ENCODE data around the gene KRT7.
A peak's percentile ranks its signal among the peaks of the same experiment; 100 is the strongest.
"Not testable (repeated sequence)": the region's sequence is repeated elsewhere in the genome, so short reads cannot be mapped to it uniquely, and the experiment has no call there.

KRT7 gene

GRCh38 chr12:52245962-52246569 lies 13.0 kb downstream of the KRT7 start:
- no peak overlapping the region for H3K9ac ChIP-seq (ENCODE audit: low read depth, low read length)
- peaks cover 2% of the 10 kb centered on the region for H3K36me3 ChIP-seq (ENCODE audit: control insufficient read depth, insufficient read depth, low read length)

GRCh38 chr12:52246720-52247621 lies 13.9 kb downstream of the KRT7 start:
- Histone ChIP-seq H3K9me3 (ENCODE audit: control insufficient read depth, insufficient read depth, low read length) (no peaks in the 10 kb centered on the region), H3K9ac (ENCODE audit: low read depth, low read length) (no peak overlapping the region), H3K4me3 (ENCODE audit: low read depth, low read length) (no peak overlapping the region), H3K4me1 (ENCODE audit: control insufficient read depth, insufficient read depth, low read length) (peaks cover 2% of the 10 kb centered on the region), H3K27me3 (ENCODE audit: control insufficient read depth, insufficient read depth, low read length) (peaks cover 24% of the 10 kb centered on the region), H3K36me3 (ENCODE audit: control insufficient read depth, insufficient read depth, low read length) (peaks cover 2% of the 10 kb centered on the region)

More at GRCh38 chr12:52245962-52246569, 13.0 kb downstream of the KRT7 start:
- no peaks in the 10 kb centered on the region for H3K9me3 ChIP-seq (ENCODE audit: control insufficient read depth, insufficient read depth, low read length)
- peaks cover 20% of the 10 kb centered on the region for H3K27me3 ChIP-seq (ENCODE audit: control insufficient read depth, insufficient read depth, low read length)
- peaks cover 2% of the 10 kb centered on the region for H3K4me1 ChIP-seq (ENCODE audit: control insufficient read depth, insufficient read depth, low read length)
- H3K4me3 ChIP-seq (ENCODE audit: low read depth, low read length) = no peak overlapping the region

GRCh38 chr12:52247622-52248540 lies 14.8 kb downstream of the KRT7 start:
- H3K27me3 ChIP-seq (ENCODE audit: control insufficient read depth, insufficient read depth, low read length) = peaks cover 26% of the 10 kb centered on the region
- no peak overlapping the region for H3K4me3 ChIP-seq (ENCODE audit: low read depth, low read length)
- H3K36me3 ChIP-seq (ENCODE audit: control insufficient read depth, insufficient read depth, low read length) = peaks cover 2% of the 10 kb centered on the region
- no peaks in the 10 kb centered on the region for H3K9me3 ChIP-seq (ENCODE audit: control insufficient read depth, insufficient read depth, low read length)
- no peak overlapping the region for H3K9ac ChIP-seq (ENCODE audit: low read depth, low read length)
- peaks cover 2% of the 10 kb centered on the region for H3K4me1 ChIP-seq (ENCODE audit: control insufficient read depth, insufficient read depth, low read length)

GRCh38 chr12:52248541-52249461 lies 15.8 kb downstream of the KRT7 start:
- H3K36me3 ChIP-seq (ENCODE audit: control insufficient read depth, insufficient read depth, low read length) = peaks cover 2% of the 10 kb centered on the region
- no peak overlapping the region for H3K9ac ChIP-seq (ENCODE audit: low read depth, low read length)
- peaks cover 2% of the 10 kb centered on the region for H3K4me1 ChIP-seq (ENCODE audit: control insufficient read depth, insufficient read depth, low read length)
- peaks cover 27% of the 10 kb centered on the region for H3K27me3 ChIP-seq (ENCODE audit: control insufficient read depth, insufficient read depth, low read length)
- no peak overlapping the region for H3K4me3 ChIP-seq (ENCODE audit: low read depth, low read length)
- no peaks in the 10 kb centered on the region for H3K9me3 ChIP-seq (ENCODE audit: control insufficient read depth, insufficient read depth, low read length)

- H3K9ac ChIP-seq (ENCODE audit: low read depth, low read length) = no peak overlapping the region
- H3K27me3 ChIP-seq (ENCODE audit: control insufficient read depth, insufficient read depth, low read length) = peaks cover 33% of the 10 kb centered on the region
- H3K4me3 ChIP-seq (ENCODE audit: low read depth, low read length) = peak overlapping the region; percentile 27
- H3K9me3 ChIP-seq (ENCODE audit: control insufficient read depth, insufficient read depth, low read length) = no peaks in the 10 kb centered on the region
- H3K36me3 ChIP-seq (ENCODE audit: control insufficient read depth, insufficient read depth, low read length) = peaks cover 2% of the 10 kb centered on the region
- peaks cover 2% of the 10 kb centered on the region for H3K4me1 ChIP-seq (ENCODE audit: control insufficient read depth, insufficient read depth, low read length)
These were observed 16.5 kb downstream of the KRT7 start for GRCh38 chr12:52249511-52250047.

GRCh38 chr12:52250048-52250990 lies 17.3 kb downstream of the KRT7 start:
- peaks cover 2% of the 10 kb centered on the region for H3K36me3 ChIP-seq (ENCODE audit: control insufficient read depth, insufficient read depth, low read length)
- H3K4me3 ChIP-seq (ENCODE audit: low read depth, low read length) = peak overlapping the region; percentile 27
- no peaks in the 10 kb centered on the region for H3K9me3 ChIP-seq (ENCODE audit: control insufficient read depth, insufficient read depth, low read length)
- peaks cover 2% of the 10 kb centered on the region for H3K4me1 ChIP-seq (ENCODE audit: control insufficient read depth, insufficient read depth, low read length)
- peaks cover 40% of the 10 kb centered on the region for H3K27me3 ChIP-seq (ENCODE audit: control insufficient read depth, insufficient read depth, low read length)
- H3K9ac ChIP-seq (ENCODE audit: low read depth, low read length) = no peak overlapping the region

- Histone ChIP-seq H3K9ac (ENCODE audit: low read depth, low read length) (no peak overlapping the region), H3K9me3 (ENCODE audit: control insufficient read depth, insufficient read depth, low read length) (no peaks in the 10 kb centered on the region), H3K27me3 (ENCODE audit: control insufficient read depth, insufficient read depth, low read length) (peaks cover 51% of the 10 kb centered on the region), H3K36me3 (ENCODE audit: control insufficient read depth, insufficient read depth, low read length) (peaks cover 2% of the 10 kb centered on the region), H3K4me3 (ENCODE audit: low read depth, low read length) (no peak overlapping the region), H3K4me1 (ENCODE audit: control insufficient read depth, insufficient read depth, low read length) (peaks cover 2% of the 10 kb centered on the region)
These were observed 18.5 kb downstream of the KRT7 start for GRCh38 chr12:52251367-52252051.

DNA sequence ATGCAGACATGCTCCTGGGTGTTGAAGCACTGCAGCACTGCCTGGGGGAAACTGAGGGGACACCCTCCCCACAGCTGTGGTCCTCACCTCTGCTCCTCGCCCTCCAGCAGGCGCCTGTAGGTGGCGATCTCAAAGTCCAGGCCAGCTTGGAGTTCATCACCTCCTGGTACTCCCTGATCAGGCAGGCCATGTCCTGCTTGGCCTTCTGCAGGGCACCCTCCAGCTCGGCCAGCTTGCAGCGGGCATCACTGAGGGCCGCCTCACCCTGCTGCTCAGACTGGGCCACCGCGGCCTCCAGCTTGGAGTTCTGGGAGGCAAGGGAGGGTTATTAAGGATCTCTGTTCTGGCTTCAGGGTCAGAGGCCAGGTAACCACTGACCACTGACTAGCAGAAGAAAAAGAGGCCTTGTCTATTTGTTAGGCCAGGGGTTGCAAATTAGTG lies 19.2 kb downstream of the KRT7 start:
- H3K4me3 ChIP-seq (ENCODE audit: low read depth, low read length); H3K9ac ChIP-seq (ENCODE audit: low read depth, low read length); H3K36me3 ChIP-seq (ENCODE audit: control insufficient read depth, insufficient read depth, low read length); H3K4me1 ChIP-seq (ENCODE audit: control insufficient read depth, insufficient read depth, low read length); H3K9me3 ChIP-seq (ENCODE audit: control insufficient read depth, insufficient read depth, low read length): not testable (repeated sequence)
- peaks cover 58% of the 10 kb centered on the region for H3K27me3 ChIP-seq (ENCODE audit: control insufficient read depth, insufficient read depth, low read length)

- no peaks in the 10 kb centered on the region for H3K36me3 ChIP-seq (ENCODE audit: control insufficient read depth, insufficient read depth, low read length)
- peaks cover under 1% of the 10 kb centered on the region for H3K4me1 ChIP-seq (ENCODE audit: control insufficient read depth, insufficient read depth, low read length)
- peaks cover 64% of the 10 kb centered on the region for H3K27me3 ChIP-seq (ENCODE audit: control insufficient read depth, insufficient read depth, low read length)
- H3K4me3 ChIP-seq (ENCODE audit: low read depth, low read length) = no peak overlapping the region
- no peak overlapping the region for H3K9ac ChIP-seq (ENCODE audit: low read depth, low read length)
- no peaks in the 10 kb centered on the region for H3K9me3 ChIP-seq (ENCODE audit: control insufficient read depth, insufficient read depth, low read length)
These were observed 19.8 kb downstream of the KRT7 start for GRCh38 chr12:52252728-52253343.

All from iPS-15b (cell line).